Hepatocyte (in vitro differentiated cells): ENCODE results near the gene RRP1. TPM values are rescaled to one million over a fixed set of nuclear protein-coding genes. Genes with fewer than 3 reads are reported as not detected.

ENCODE experiments used
- DNase-seq: peaks from one replicate; pipeline ENCODE4 v3.0.0-alpha.2; 2016; ENCODE audit warnings: low spot score
- H2AFZ ChIP-seq: fragments of 200-600 bp; sonication (generic); 2 replicates; pipeline ENCODE4 v1.6.0; 2016; ENCODE audit warnings: antibody characterized with exemption, mild to moderate bottlenecking
- H3K27ac ChIP-seq: fragments of 200-600 bp; sonication (generic); 2 replicates; pipeline ENCODE4 v1.5.1; 2016; ENCODE audit warnings: mild to moderate bottlenecking
- H3K27me3 ChIP-seq: fragments of 200-600 bp; sonication (generic); 2 replicates; pipeline ENCODE4 v1.6.1; 2016
- H3K36me3 ChIP-seq: fragments of 200-600 bp; sonication (generic); replicated peaks from 2 replicates; pipeline ENCODE4 v1.5.1; 2016; ENCODE audit warnings: low read depth; ENCODE audit not compliant: insufficient read depth
- H3K4me1 ChIP-seq: fragments of 200-600 bp; sonication (generic); 2 replicates; pipeline ENCODE4 v1.5.1; 2016; ENCODE audit warnings: mild to moderate bottlenecking, moderate library complexity; ENCODE audit not compliant: insufficient read depth
- H3K4me2 ChIP-seq: fragments of 200-600 bp; sonication (generic); 2 replicates; pipeline ENCODE4 v1.6.0; 2016
- H3K4me3 ChIP-seq: fragments of 200-600 bp; sonication (generic); 2 replicates; pipeline ENCODE4 v1.5.1; 2016; ENCODE audit warnings: mild to moderate bottlenecking
- H3K79me2 ChIP-seq: fragments of 200-600 bp; sonication (generic); 2 replicates; pipeline ENCODE4 v1.6.0; 2017; ENCODE audit warnings: mild to moderate bottlenecking
- H3K9me2 ChIP-seq: fragments of 200-600 bp; sonication (generic); replicated peaks from 2 replicates; pipeline ENCODE4 v1.6.0; 2017; ENCODE audit warnings: mild to moderate bottlenecking; ENCODE audit not compliant: insufficient read depth
- H3K9me3 ChIP-seq: fragments of 200-600 bp; sonication (generic); 2 replicates; pipeline ENCODE4 v1.5.1; 2016; ENCODE audit warnings: low read depth, mild to moderate bottlenecking
- H4K20me1 ChIP-seq: fragments of 200-600 bp; sonication (generic); 2 replicates; pipeline ENCODE4 v1.6.0; 2016; ENCODE audit warnings: mild to moderate bottlenecking; ENCODE audit not compliant: insufficient read depth, poor library complexity, severe bottlenecking
- CTCF ChIP-seq: fragments of 200-600 bp; sonication (generic); IDR thresholded peaks from 2 replicates; pipeline ENCODE4 v1.5.1; 2016; ENCODE audit warnings: antibody characterized with exemption, mild to moderate bottlenecking; ENCODE audit not compliant: poor library complexity
- EZH2 ChIP-seq: fragments of 200-600 bp; sonication (generic); IDR thresholded peaks from 2 replicates; pipeline ENCODE4 v1.6.1; 2016; ENCODE audit warnings: antibody characterized with exemption, mild to moderate bottlenecking, borderline replicate concordance
- EZH2phosphoT487 ChIP-seq: fragments of 200-600 bp; sonication (generic); IDR thresholded peaks from one replicate; pipeline ENCODE4 v1.6.1; 2018; ENCODE audit warnings: antibody characterized with exemption, mild to moderate bottlenecking, low read depth, moderate library complexity; ENCODE audit not compliant: unreplicated experiment, severe bottlenecking
- WGBS: methylation state at CpG from one replicate; pipeline ENCODE4 v1.1.6; 2016; ENCODE audit warnings: low lambda C conversion rate; ENCODE audit errors: missing lambda C conversion rate; 5-methylcytosine and 5-hydroxymethylcytosine counted together
- polyA plus RNA-seq: library from polyadenylated mRNA; unstranded; fragments of >200 nt; fragmentation: Nextera tagmentation; extraction: Ambion mirVana; gene quantifications from 2 replicates; pipeline ENCODE4 v1.2.1, GENCODE V29; 2016
- total RNA-seq: library from RNA; depleted of rRNA; stranded (reverse); fragments of >200 nt; gene quantifications from 2 replicates; pipeline ENCODE4 v1.2.3, GENCODE V29; 2014

RRP1 gene
- total and polyA plus RNA-seq, 2 experiments from 2014 or later: 24.1 to 32.0 TPM

GRCh38 chr21:43808367-43808766 is 19.0 kb downstream of the RRP1 start:
- Histone ChIP-seq H3K9me3 (no peaks in the 10 kb centered on the region), H3K4me1 (no peaks in the 10 kb centered on the region), H3K27ac (no peak overlapping the region), H3K36me3 (no peaks in the 10 kb centered on the region), H3K9me2 (no peaks in the 10 kb centered on the region), H3K4me3 (no peak overlapping the region), H3K4me2 (no peak overlapping the region), H3K27me3 (no peaks in the 10 kb centered on the region), H4K20me1 (no peaks in the 10 kb centered on the region), H2AFZ (no peak overlapping the region), H3K79me2 (no peaks in the 10 kb centered on the region)
- WGBS: 99% methylated on average over 14 of the region's 18 CpGs
- no peak for DNase-seq
- TF ChIP-seq CTCF (no peak), EZH2 (no peak), EZH2phosphoT487 (no peak)

GRCh38 chr21:43808832-43809251 is 19.5 kb downstream of the RRP1 start:
- no peak for DNase-seq
- H3K9me2 ChIP-seq: no peaks in the 10 kb centered on the region
- no peak overlapping the region for H3K4me2 ChIP-seq
- H2AFZ ChIP-seq: no peak overlapping the region
- H3K4me3 ChIP-seq: no peak overlapping the region
- H3K79me2 ChIP-seq: no peaks in the 10 kb centered on the region
- TF ChIP-seq CTCF: no peak
- TF ChIP-seq EZH2phosphoT487: no peak
- TF ChIP-seq EZH2: no peak
- H3K4me1 ChIP-seq: no peaks in the 10 kb centered on the region
- no peak overlapping the region for H3K27ac ChIP-seq
- no peaks in the 10 kb centered on the region for H4K20me1 ChIP-seq
- WGBS: 90% methylated on average over 22 of the region's 22 CpGs
- H3K27me3 ChIP-seq: no peaks in the 10 kb centered on the region
- H3K9me3 ChIP-seq: no peaks in the 10 kb centered on the region
- no peaks in the 10 kb centered on the region for H3K36me3 ChIP-seq

GRCh38 chr21:43809346-43809799 is 20.0 kb downstream of the RRP1 start:
- no peak overlapping the region for H3K4me3 ChIP-seq
- H2AFZ ChIP-seq: no peak overlapping the region
- no peak for DNase-seq
- no peaks in the 10 kb centered on the region for H3K4me1 ChIP-seq
- no peaks in the 10 kb centered on the region for H3K27me3 ChIP-seq
- no peaks in the 10 kb centered on the region for H3K9me3 ChIP-seq
- H3K9me2 ChIP-seq: no peaks in the 10 kb centered on the region
- no peaks in the 10 kb centered on the region for H4K20me1 ChIP-seq
- H3K36me3 ChIP-seq: no peaks in the 10 kb centered on the region
- H3K27ac ChIP-seq: no peak overlapping the region
- no peaks in the 10 kb centered on the region for H3K79me2 ChIP-seq
- WGBS: 87% methylated on average over 16 of the region's 16 CpGs
- no peak overlapping the region for H3K4me2 ChIP-seq
- TF ChIP-seq EZH2phosphoT487 (no peak), CTCF (no peak)

GRCh38 chr21:43809853-43810504 is 20.6 kb downstream of the RRP1 start:
- DNase-seq: no peak
- TF ChIP-seq CTCF: no peak
- no peak for TF ChIP-seq EZH2
- TF ChIP-seq EZH2phosphoT487: no peak
- no peak overlapping the region for H3K4me3 ChIP-seq
- H2AFZ ChIP-seq: no peak overlapping the region
- H4K20me1 ChIP-seq: no peaks in the 10 kb centered on the region
- no peak overlapping the region for H3K27ac ChIP-seq
- no peaks in the 10 kb centered on the region for H3K27me3 ChIP-seq
- no peaks in the 10 kb centered on the region for H3K4me1 ChIP-seq
- no peak overlapping the region for H3K4me2 ChIP-seq
- H3K9me3 ChIP-seq: no peaks in the 10 kb centered on the region
- H3K36me3 ChIP-seq: no peaks in the 10 kb centered on the region
- no peaks in the 10 kb centered on the region for H3K79me2 ChIP-seq
- WGBS: 83% methylated on average over 21 of the region's 26 CpGs
- H3K9me2 ChIP-seq: no peaks in the 10 kb centered on the region
